GM19395 (cell line): ENCODE results near the gene COX8A.
A peak's percentile ranks its signal among the peaks of the same experiment; 100 is the strongest.
"Not testable (repeated sequence)": the region's sequence is repeated elsewhere in the genome, so short reads cannot be mapped to it uniquely, and the experiment has no call there.

Experiments
- ATAC-seq: cut with Tn5 transposase; IDR thresholded peaks from one replicate; pipeline ENCODE4 v1.9.1; 2021; ENCODE audit warnings: mild to moderate bottlenecking, moderate library complexity; ENCODE audit not compliant: unreplicated experiment

The COX8A gene

GRCh38 chr11:63966444-63966843, 8.0 kb upstream of the COX8A start:
- no peak for ATAC-seq

GRCh38 chr11:63969461-63969860, 5.0 kb upstream of the COX8A start:
- no peak for ATAC-seq

DNA sequence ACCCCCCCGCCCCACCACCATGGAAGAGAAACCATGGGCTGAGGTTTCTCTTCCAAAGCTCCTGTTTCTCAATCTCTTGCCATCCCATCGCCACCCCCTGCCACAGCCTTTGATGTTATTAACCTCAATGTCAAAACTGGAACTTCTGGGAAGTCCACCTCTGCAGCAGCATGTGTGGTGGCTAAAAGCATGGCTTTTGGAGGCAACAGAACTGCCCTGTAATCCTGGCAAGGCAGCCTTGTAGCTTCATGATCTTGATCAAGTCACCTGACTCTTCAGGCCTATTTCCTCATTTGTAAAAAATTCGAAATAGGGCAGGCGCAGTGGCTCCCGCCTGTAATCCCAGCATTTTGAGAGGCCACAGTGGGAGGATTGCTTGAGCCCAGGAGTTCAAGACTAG, 3.5 kb upstream of the COX8A start:
- ATAC-seq = no peak

- not testable (repeated sequence) for ATAC-seq
These were observed 535 bp upstream of the COX8A start for GRCh38 chr11:63973912-63974258.

GRCh38 chr11:63978551-63979239, 4.3 kb downstream of the COX8A start:
- no peak for ATAC-seq

DNA sequence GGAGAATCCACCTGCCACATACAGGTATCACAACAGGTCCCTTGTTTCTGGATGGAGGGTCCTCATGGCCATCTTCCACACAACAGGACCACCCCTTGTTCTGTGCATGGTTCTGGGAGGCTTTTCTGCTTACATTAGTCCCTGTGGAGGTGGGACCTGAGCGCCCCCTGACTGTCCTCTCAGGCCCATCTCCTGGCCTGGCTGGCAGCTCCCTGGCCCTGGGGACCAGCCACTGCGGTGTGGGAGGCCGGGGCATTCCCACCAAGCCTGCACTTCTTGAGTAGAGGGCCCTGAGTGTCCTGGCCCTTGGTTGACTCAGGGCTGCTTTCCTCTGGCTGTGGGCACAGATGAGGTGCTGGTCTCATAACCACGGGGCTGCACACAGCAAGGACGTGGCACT, 5.0 kb downstream of the COX8A start:
- no peak for ATAC-seq

GRCh38 chr11:63985812-63986155, 11.4 kb downstream of the COX8A start:
- ATAC-seq = peak; percentile 49

DNA sequence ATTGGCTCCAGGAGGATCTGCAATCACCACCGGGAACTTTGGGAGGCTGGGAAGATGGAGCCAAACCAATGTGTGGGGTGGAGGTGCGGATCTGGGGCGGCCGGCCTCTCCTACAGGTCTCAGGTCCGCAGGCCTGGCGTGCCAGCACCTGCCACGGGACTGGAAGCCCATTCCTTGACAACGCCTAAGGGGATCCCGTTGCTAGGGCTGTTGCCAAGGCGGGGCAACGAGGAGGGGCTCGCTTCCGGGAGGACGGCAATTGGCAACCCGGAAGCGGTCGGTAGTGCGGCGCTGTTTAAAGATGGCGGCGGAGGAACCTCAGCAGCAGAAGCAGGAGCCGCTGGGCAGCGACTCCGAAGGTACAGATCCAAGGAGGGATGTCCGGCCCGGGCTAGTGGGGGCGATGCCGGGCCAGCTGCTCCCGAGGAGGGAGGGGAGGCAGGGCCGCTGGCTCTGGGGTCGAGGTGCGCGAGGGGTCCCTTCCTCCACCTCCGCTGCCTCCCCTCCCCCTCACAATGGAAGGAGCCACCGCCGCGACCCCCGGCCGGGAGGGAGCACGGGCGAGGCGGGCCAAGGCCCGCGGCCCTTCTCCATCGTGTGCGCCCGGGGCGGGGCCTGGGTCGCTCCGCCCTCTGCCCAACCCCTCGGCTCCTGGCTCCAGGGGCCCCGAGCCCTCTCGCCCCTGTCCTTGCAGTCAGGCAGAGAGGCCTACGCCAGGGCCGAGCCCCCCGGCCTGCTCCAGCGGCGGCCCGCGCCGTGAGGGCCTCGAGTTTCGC, 11.9 kb downstream of the COX8A start, which contains the start of gene OTUB1:
Gene OTUB1, plus strand, starts transcription at position 283 of the 776 bp plus-strand sequence. Its CDS starts 19 bp downstream, at position 302.
- ATAC-seq = peak; percentile 96

DNA sequence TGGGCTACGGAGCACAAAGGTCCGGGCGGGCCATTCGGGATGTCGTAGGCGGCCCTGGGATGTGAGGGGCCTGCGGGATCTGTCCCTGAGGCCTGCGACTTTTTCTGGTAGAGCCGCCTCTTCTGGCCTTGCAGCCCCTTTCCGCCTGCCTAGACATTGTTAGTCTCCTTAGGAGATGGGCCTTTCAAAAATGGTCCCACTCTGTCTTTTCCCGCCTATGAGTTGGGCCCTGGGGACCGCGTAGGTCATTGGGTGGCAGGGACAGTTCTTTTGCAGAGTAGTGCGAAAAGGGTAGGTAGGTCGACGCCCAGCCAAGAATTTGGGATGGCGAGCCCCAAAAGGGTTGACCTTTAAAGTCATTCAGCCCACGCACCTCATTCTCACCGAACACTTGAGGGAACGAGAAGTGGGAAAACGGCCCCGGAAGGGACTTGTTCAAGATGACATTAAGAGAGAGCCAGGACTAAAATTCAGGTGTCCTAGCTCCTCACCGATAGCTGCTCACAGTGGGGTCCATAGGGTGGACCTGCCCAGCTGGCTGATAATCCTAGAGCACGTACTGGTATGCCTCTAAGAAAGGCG, 12.6 kb downstream of the COX8A start:
- no peak for ATAC-seq

GRCh38 chr11:63991558-63991957, 17.1 kb downstream of the COX8A start:
- no peak for ATAC-seq

DNA sequence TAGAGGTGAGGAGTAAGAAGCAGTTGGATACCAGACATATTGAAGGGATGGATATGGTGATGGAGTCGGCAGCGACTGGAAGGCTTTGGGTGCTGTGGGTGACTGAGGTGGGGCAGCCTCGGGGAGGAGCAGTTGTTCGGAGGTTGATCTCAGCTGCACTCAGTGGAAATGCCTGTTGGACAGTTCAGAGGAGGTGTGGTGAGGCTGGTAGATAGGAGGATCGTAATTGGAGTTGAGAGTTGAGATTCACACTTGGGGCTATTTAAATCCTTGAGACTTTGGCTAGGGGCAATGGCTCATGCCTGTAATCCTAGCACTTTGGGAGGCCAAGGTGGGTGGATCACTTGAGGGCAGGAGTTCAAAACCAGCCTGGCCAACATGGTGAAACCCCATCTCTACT, 18.7 kb downstream of the COX8A start:
- no peak for ATAC-seq

- ATAC-seq = no peak
These were observed 19.6 kb downstream of the COX8A start for GRCh38 chr11:63993993-63994392.

DNA sequence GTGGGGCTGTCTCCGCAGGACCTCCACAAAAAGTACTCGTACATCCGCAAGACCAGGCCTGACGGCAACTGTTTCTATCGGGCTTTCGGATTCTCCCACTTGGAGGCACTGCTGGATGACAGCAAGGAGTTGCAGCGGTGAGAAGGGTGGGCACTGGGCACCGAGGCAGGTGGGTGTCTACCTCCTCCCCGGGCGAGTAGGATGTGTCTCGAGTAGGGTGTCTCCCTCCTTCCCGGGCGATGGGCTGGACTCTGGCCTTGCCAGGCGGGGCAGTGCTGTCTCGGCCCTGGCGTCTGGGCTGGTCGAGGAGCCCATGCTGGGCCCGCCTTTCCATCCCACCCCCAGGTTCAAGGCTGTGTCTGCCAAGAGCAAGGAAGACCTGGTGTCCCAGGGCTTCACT, 22.1 kb downstream of the COX8A start:
- ATAC-seq = no peak

DNA sequence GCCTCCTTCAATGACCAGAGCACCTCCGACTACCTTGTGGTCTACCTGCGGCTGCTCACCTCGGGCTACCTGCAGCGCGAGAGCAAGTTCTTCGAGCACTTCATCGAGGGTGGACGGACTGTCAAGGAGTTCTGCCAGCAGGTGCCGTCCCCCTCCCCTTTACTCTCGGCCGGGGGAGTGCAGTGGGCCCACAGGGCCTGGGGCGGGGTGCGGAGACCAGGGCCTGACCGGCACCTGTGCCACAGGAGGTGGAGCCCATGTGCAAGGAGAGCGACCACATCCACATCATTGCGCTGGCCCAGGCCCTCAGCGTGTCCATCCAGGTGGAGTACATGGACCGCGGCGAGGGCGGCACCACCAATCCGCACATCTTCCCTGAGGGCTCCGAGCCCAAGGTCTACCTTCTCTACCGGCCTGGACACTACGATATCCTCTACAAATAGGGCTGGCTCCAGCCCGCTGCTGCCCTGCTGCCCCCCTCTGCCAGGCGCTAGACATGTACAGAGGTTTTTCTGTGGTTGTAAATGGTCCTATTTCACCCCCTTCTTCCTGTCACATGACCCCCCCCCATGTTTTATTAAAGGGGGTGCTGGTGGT, 22.8 kb downstream of the COX8A start:
- no peak for ATAC-seq

DNA sequence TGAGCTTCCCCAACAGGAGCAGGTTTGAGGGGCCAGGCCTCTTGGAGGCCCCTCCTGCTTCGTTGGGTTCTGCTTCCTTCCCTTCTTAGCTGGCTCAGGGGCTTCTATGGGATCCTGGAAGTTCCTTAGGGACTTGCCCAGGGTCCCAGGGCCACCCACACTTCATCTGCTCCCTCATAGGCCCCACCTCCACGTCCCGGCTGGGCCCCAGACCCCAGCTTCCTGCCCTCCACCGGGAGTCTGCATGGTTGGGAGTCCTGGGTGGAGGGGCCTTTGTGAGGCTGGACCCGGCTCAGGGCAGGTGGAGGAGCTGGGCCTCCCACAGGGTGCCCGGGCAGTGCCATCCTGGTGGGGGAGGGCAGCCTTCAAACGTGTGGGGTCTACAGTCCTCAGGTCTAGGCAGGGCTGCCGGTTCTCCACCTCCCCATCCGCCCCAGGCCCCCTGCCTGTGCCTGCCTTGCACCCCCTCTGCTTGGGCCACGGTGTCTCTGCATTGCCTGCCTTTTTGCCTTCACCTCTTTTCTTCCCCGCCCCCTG, 23.4 kb downstream of the COX8A start:
- no peak for ATAC-seq

DNA sequence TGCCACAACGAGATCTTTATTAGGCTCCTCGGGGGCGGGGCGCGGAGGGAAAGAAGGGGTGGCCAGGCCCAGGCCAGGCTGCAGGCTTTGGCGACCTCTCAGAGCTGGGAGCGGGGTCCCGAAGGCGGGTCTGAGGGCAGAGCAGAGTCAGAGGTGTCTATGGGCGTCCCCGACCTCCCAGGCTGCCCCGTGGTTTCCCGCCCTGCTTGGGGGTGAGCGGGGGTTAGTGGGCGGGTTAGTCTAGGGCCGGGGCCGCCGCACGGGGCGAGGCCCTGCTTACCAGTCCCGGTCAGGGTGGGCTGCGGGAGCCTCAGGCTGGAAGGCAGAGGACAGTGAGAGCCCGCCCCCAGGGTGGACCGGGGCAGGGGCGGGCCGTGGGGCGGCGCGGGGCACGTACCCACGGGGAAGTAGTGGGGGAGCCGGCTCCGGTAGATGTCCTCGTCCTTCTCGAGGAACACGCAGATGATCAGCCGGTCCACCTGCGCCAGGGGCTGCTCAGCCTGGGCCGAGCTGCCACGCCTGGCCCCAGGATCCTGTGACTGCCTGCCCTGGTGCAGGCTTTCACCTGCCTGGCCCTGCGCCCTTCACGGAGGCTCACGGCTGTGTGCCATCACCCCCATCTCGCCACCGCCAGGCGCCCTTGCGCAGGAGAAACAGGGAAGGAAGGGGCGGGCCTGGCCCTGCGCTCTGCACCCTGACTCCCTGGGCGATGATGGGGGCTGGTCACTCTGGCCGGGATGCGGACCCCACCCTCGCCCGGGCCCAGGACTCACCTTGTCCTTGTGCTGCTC, 24.3 kb downstream of the COX8A start:
- ATAC-seq = no peak

DNA sequence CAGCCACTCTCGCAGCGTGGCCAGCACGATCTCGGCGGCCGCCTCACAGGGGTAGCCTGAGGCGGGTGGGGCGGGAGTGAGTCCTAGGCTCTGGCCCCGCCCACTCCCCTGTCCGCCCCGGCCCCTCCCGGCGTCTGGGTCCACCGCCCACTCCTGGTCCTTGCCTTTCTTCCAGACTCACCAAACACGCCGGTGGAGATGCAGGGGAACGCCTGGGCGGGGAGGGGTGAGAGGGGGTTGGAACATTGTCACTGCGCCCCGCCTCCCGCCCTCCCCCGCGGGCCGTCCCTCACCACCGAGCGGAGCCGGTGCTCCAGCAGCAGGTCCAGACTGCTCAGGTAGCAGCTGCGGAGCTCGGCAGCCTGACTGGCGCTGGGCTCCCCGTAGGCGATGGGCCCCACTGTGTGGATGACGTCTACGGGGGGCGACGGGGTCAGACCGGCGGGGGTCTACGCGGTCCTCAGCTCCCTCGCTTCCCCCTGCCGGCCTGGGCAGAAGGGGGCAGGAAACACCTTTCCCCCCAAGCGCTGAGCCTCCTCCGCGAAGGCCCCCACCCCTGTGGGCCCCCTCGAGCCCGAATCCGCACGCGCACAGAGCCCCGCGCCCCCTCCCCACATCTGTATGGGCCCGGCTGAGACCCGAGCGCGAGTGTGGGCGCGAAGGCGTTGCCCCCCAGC, 25.1 kb downstream of the COX8A start:
- ATAC-seq = no peak

DNA sequence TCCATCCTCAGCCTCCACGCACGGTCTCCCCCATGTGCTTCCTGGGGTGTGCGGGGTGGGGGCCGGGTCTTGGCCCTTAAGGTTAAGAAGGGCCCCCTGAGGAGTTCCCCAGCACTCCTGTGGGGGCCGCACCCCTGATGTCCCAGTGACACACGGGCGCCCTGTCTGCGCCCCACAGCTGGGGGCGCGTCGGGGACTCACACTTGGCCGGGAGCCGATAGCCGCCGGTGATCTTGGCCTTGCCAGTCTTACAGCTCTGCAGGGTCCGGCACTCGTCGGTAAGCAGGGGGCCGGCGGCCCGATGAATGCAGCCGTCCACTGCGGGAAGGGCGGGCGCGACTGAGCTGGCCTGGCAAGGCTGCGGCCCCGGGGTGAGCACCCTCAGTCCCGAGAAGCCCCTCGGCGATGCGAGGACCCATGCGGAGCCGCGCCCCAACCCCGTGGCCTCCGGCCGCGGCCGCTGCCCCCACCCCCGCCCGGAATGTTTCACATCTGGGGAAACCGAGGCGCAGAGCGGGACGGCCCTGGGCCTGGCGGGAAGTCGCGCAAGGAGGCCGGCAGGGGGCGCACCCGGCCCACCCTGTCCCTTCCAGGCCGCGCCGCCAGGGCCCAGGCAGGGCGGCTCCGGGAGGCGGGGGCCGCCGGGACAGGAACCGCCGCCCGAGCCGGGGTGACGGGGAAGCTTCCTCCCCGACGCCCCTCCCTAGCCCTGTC, 25.8 kb downstream of the COX8A start:
- no peak for ATAC-seq

- ATAC-seq = no peak
These were observed 26.5 kb downstream of the COX8A start for GRCh38 chr11:64000740-64001483.
